Neural cell (in vitro differentiated cells): ENCODE results near the gene SIM1. TPM values are rescaled to one million over a fixed set of nuclear protein-coding genes. Genes with fewer than 3 reads are reported as not detected.

Experiments used
- H2AFZ ChIP-seq: fragments of 200-600, 300-800 bp; sonication (generic), shearing (Covaris generic); 2 replicates; pipeline ENCODE4 v1.6.0; 2014; ENCODE audit warnings: low read depth, mild to moderate bottlenecking, antibody characterized with exemption, low read length, moderate library complexity
- H3F3A ChIP-seq: fragments of 200-600 bp; shearing (Covaris generic); 2 replicates; pipeline ENCODE4 v1.6.1; 2016; ENCODE audit warnings: mild to moderate bottlenecking, moderate library complexity, mixed read lengths, antibody characterized with exemption, low read length; ENCODE audit not compliant: insufficient read depth, poor library complexity, severe bottlenecking
- H3K27ac ChIP-seq: fragments of 200-600, 300-800 bp; sonication (generic), shearing (Covaris generic); 2 replicates; pipeline ENCODE4 v1.5.1; 2014; ENCODE audit warnings: mild to moderate bottlenecking, low read length, moderate library complexity
- H3K27me3 ChIP-seq: fragments of 300-800, 200-600 bp; sonication (generic), shearing (Covaris generic); 2 replicates; pipeline ENCODE4 v1.6.0; 2014; ENCODE audit warnings: mild to moderate bottlenecking, low read depth, low read length, moderate library complexity; ENCODE audit not compliant: insufficient read depth
- H3K36me3 ChIP-seq: fragments of 300-800, 200-600 bp; sonication (generic), shearing (Covaris generic); 2 replicates; pipeline ENCODE4 v1.5.1; 2014; ENCODE audit warnings: mild to moderate bottlenecking, antibody characterized with exemption, low read length, moderate library complexity; ENCODE audit not compliant: insufficient read depth
- H3K4me2 ChIP-seq: fragments of 300-800, 200-600 bp; sonication (generic), shearing (Covaris generic); 2 replicates; pipeline ENCODE4 v1.6.0; 2014; ENCODE audit warnings: mild to moderate bottlenecking, low read length
- H3K4me3 ChIP-seq: fragments of 300-800, 200-600 bp; sonication (generic), shearing (Covaris generic); 2 replicates; pipeline ENCODE4 v1.5.1; 2014; ENCODE audit warnings: mild to moderate bottlenecking, low read length, moderate library complexity
- H3K79me2 ChIP-seq: fragments of 200-600 bp; shearing (Covaris generic); replicated peaks from 2 replicates; pipeline ENCODE4 v1.6.0; 2014; ENCODE audit warnings: mild to moderate bottlenecking, low read length, moderate library complexity; ENCODE audit not compliant: insufficient read depth
- H3K9ac ChIP-seq: fragments of 300-800, 200-600 bp; sonication (generic), shearing (Covaris generic); 2 replicates; pipeline ENCODE4 v1.6.1; 2016; ENCODE audit warnings: mild to moderate bottlenecking, low read length, mixed read lengths
- H3K9me2 ChIP-seq: fragments of 200-600 bp; shearing (Covaris generic); 2 replicates; pipeline ENCODE4 v1.6.1; 2016; ENCODE audit warnings: mild to moderate bottlenecking, low read length, mixed read lengths; ENCODE audit not compliant: insufficient read depth
- H3K9me3 ChIP-seq: fragments of 200-600, 300-800 bp; sonication (generic), shearing (Covaris generic); 2 replicates; pipeline ENCODE4 v1.6.1; 2016; ENCODE audit warnings: mild to moderate bottlenecking, mixed run types, low read length, moderate library complexity, mixed read lengths
- H4K20me1 ChIP-seq: fragments of 200-600 bp; shearing (Covaris generic); 2 replicates; pipeline ENCODE4 v1.6.1; 2016; ENCODE audit warnings: mild to moderate bottlenecking, mixed run types; ENCODE audit not compliant: insufficient read depth
- CTCF ChIP-seq: fragments of 450-650 bp; IDR thresholded peaks from 2 replicates; pipeline ENCODE4 v1.5.1; 2014; ENCODE audit warnings: antibody characterized with exemption, mild to moderate bottlenecking, moderate library complexity; ENCODE audit not compliant: poor library complexity, severe bottlenecking
- EP300 ChIP-seq: fragments of 450-650 bp; conservative IDR thresholded peaks from 2 replicates; pipeline ENCODE4 v1.6.1; 2014; ENCODE audit warnings: antibody characterized with exemption, mild to moderate bottlenecking, moderate library complexity; ENCODE audit not compliant: poor library complexity, severe bottlenecking
- EZH2 ChIP-seq: fragments of 200-600, 300-800 bp; shearing (Covaris generic), sonication (generic); IDR thresholded peaks from 2 replicates; pipeline ENCODE4 v1.6.1; 2014; ENCODE audit warnings: antibody characterized with exemption, low read length, borderline replicate concordance, mild to moderate bottlenecking; ENCODE audit not compliant: insufficient read depth, poor library complexity, severe bottlenecking
- MXI1 ChIP-seq: fragments of 450-650 bp; conservative IDR thresholded peaks from 2 replicates; pipeline ENCODE4 v1.6.1; 2014; ENCODE audit warnings: antibody characterized with exemption, mild to moderate bottlenecking; ENCODE audit not compliant: poor library complexity, severe bottlenecking
- POLR2AphosphoS5 ChIP-seq: IDR thresholded peaks from 2 replicates; pipeline ENCODE4 v1.6.1; 2012
- RAD21 ChIP-seq: fragments of 450-650 bp; conservative IDR thresholded peaks from 2 replicates; pipeline ENCODE4 v1.6.1; 2014; ENCODE audit warnings: antibody characterized with exemption, mild to moderate bottlenecking, moderate library complexity
- SMC3 ChIP-seq: fragments of 450-650 bp; conservative IDR thresholded peaks from 2 replicates; pipeline ENCODE4 v1.6.1; 2014; ENCODE audit warnings: antibody characterized with exemption, mild to moderate bottlenecking, moderate library complexity; ENCODE audit not compliant: poor library complexity
- TAF1 ChIP-seq: IDR thresholded peaks from 2 replicates; pipeline ENCODE4 v1.6.1; 2012; ENCODE audit warnings: low read depth
- polyA plus RNA-seq: library from polyadenylated mRNA; depleted of rRNA; stranded (reverse); fragments of >200 nt; gene quantifications from 2 replicates; pipeline ENCODE4 v1.2.3, GENCODE V29; 2014
- TF ChIP-seq, protein P1 (sequence below): IDR thresholded peaks from 2 replicates; pipeline ENCODE4 v1.6.1; 2012; ENCODE audit warnings: borderline replicate concordance

Gene SIM1
- polyA plus RNA-seq, 1 donor from 2014 or later, result not detected

DNA sequence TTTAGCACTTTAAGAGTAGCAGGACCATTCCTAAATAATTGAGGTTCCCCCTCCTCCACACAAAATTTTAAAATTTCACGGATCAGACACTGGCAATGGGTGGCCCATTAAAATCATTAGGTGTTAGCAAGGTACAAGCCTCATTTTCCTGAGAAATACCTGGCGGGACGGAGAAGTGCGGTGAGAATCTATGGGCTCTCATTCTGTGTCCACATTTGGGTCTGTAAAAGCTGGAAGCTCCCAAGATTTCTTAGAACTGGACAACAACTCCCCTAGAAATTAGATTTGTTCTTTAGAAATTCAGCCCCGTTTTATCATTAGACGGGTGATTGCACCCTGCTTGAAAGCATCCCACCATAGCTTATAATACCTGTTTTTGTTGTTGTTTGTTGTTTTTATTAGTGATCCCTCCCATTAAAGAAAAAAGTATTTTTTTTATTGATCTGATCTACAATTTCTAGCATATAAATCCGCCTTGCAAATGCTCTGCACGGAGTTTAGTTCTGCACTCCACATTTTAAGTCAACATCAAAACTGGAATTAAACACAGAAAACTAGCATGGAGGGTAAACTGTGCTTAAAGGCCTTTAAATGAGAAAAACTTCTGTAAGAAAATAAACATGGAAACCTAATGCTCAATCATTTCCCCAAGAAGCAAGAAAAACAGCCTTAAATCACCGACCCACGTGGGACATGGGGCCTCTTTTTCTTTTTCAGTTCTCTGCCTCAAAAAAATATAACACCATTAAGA lies 5.7 kb downstream of the SIM1 start:
- Histone ChIP-seq H3K27ac (no peak overlapping the region), H3K9me2 (no peaks in the 10 kb centered on the region), H3K36me3 (no peaks in the 10 kb centered on the region), H3F3A (no peaks in the 10 kb centered on the region), H3K4me2 (no peak overlapping the region), H3K27me3 (peaks cover 100% of the 10 kb centered on the region), H3K79me2 (no peaks in the 10 kb centered on the region), H3K4me3 (no peak overlapping the region), H3K9ac (no peak overlapping the region), H3K9me3 (no peaks in the 10 kb centered on the region), H4K20me1 (no peaks in the 10 kb centered on the region), H2AFZ (no peak overlapping the region)
- TF ChIP-seq, protein P1, sequence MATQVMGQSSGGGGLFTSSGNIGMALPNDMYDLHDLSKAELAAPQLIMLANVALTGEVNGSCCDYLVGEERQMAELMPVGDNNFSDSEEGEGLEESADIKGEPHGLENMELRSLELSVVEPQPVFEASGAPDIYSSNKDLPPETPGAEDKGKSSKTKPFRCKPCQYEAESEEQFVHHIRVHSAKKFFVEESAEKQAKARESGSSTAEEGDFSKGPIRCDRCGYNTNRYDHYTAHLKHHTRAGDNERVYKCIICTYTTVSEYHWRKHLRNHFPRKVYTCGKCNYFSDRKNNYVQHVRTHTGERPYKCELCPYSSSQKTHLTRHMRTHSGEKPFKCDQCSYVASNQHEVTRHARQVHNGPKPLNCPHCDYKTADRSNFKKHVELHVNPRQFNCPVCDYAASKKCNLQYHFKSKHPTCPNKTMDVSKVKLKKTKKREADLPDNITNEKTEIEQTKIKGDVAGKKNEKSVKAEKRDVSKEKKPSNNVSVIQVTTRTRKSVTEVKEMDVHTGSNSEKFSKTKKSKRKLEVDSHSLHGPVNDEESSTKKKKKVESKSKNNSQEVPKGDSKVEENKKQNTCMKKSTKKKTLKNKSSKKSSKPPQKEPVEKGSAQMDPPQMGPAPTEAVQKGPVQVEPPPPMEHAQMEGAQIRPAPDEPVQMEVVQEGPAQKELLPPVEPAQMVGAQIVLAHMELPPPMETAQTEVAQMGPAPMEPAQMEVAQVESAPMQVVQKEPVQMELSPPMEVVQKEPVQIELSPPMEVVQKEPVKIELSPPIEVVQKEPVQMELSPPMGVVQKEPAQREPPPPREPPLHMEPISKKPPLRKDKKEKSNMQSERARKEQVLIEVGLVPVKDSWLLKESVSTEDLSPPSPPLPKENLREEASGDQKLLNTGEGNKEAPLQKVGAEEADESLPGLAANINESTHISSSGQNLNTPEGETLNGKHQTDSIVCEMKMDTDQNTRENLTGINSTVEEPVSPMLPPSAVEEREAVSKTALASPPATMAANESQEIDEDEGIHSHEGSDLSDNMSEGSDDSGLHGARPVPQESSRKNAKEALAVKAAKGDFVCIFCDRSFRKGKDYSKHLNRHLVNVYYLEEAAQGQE, result no peak
- no peak for TF ChIP-seq EP300
- no peak for TF ChIP-seq TAF1
- no peak for TF ChIP-seq MXI1

DNA sequence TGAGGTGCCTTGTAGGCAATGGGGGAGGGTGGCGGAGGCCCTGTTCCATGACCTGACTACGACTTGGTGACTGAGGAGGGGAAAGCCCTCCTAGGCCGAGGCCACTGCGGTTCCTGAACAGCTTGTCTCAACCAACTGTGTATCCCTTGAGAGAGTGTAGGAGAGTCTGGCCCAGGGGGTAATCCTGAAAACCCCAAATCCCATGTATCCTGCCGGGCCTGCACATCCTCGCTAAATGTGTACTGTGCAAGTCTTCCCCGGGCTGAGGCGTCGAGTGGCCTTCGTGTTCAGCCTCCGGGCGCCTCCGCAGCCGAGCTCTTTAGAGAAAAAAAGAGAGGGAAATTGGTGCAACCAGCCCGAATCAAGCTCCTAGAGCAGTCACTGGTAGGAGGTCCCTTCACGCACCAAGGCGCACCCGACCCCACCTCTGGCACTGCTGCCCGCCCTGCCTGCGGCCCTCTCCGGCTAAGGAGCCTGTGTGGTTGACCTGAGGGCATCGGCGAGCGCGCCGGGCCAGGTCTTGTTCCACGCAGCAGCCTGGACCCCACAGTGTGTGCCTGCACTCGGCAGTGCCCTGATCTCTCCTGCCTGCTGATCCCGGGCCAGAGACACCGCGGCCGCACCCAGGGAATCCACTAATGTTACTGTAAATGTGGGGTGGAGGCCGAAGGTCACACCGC lies 7.3 kb downstream of the SIM1 start:
- Histone ChIP-seq H3K9me3 (no peaks in the 10 kb centered on the region), H3K9me2 (no peaks in the 10 kb centered on the region), H2AFZ (no peak overlapping the region), H3K27ac (no peak overlapping the region), H3K27me3 (peaks cover 100% of the 10 kb centered on the region), H3K4me3 (no peak overlapping the region), H3K4me2 (no peak overlapping the region), H3K79me2 (no peaks in the 10 kb centered on the region), H3K36me3 (no peaks in the 10 kb centered on the region), H3F3A (no peaks in the 10 kb centered on the region), H4K20me1 (no peaks in the 10 kb centered on the region), H3K9ac (no peak overlapping the region)
- TF ChIP-seq EP300 (no peak), CTCF (no peak), SMC3 (no peak), EZH2 (no peak), RAD21 (no peak), TAF1 (no peak), POLR2AphosphoS5 (no peak), MXI1 (no peak)
- TF ChIP-seq, protein P1, result no peak
